Bronchial epithelial cell (primary cell): ENCODE data around the gene PARP2. TPM values are rescaled to one million over a fixed set of nuclear protein-coding genes. Genes with fewer than 3 reads are reported as not detected.

Experiments used
- DNase-seq: peaks from one replicate; pipeline ENCODE4 v3.0.0-alpha.2; 2010; ENCODE audit warnings: low read depth
- FAIRE-seq: peaks from 2 replicates; lab custom pipeline; 2011; peaks lifted over from hg19 to GRCh38; lab: Jason Lieb, UNC
- H3K27me3 ChIP-seq: 2 replicates; pipeline ENCODE4 v1.5.1; 2011; ENCODE audit warnings: low read length; ENCODE audit not compliant: control insufficient read depth, insufficient read depth
- H3K36me3 ChIP-seq: 2 replicates; pipeline ENCODE4 v1.5.1; 2011; ENCODE audit warnings: low read length; ENCODE audit not compliant: control insufficient read depth, insufficient read depth
- H3K4me3 ChIP-seq: 2 replicates; pipeline ENCODE4 v1.5.1; 2011; ENCODE audit warnings: mild to moderate bottlenecking, low read depth, low read length, control low read depth
- total RNA-seq: library from RNA; depleted of rRNA; stranded (reverse); fragments of >200 nt; gene quantifications from 2 replicates; pipeline ENCODE4 v1.2.1, GENCODE V29; 2014
- TF ChIP-seq, protein P1 (sequence below): IDR thresholded peaks from 2 replicates; pipeline ENCODE4 v1.5.1; 2011; ENCODE audit warnings: mild to moderate bottlenecking, moderate library complexity, low read length, control low read depth, inconsistent platforms; ENCODE audit not compliant: insufficient read depth, severe bottlenecking

Gene PARP2
- total RNA-seq, 1 donor from 2014 or later = 7.9 TPM

DNA sequence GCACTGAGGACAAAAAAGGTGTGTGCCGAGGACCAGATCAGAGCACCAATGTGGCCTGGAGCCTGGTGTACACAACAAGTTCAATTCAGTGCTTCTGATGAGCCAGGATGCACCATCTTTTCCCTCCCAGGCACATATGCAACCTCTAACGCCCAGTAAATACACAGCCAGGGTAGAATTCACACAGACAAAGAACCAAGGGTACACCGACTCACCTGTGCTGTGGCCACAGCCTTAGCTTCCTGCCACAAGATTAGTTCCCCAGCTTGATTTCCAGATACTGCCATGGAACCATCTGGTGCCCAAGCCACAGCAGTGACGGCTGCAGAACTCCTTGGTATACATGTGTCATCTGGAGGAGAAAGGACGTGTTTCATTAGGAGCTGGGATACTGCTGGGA is 29.4 kb downstream of the PARP2 start:
- Histone ChIP-seq H3K36me3 (peaks cover 43% of the 10 kb centered on the region), H3K4me3 (no peak overlapping the region), H3K27me3 (no peaks in the 10 kb centered on the region)
- DNase-seq (no peak), FAIRE-seq (no peak)
- TF ChIP-seq, protein P1, sequence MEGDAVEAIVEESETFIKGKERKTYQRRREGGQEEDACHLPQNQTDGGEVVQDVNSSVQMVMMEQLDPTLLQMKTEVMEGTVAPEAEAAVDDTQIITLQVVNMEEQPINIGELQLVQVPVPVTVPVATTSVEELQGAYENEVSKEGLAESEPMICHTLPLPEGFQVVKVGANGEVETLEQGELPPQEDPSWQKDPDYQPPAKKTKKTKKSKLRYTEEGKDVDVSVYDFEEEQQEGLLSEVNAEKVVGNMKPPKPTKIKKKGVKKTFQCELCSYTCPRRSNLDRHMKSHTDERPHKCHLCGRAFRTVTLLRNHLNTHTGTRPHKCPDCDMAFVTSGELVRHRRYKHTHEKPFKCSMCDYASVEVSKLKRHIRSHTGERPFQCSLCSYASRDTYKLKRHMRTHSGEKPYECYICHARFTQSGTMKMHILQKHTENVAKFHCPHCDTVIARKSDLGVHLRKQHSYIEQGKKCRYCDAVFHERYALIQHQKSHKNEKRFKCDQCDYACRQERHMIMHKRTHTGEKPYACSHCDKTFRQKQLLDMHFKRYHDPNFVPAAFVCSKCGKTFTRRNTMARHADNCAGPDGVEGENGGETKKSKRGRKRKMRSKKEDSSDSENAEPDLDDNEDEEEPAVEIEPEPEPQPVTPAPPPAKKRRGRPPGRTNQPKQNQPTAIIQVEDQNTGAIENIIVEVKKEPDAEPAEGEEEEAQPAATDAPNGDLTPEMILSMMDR = no peak

DNA sequence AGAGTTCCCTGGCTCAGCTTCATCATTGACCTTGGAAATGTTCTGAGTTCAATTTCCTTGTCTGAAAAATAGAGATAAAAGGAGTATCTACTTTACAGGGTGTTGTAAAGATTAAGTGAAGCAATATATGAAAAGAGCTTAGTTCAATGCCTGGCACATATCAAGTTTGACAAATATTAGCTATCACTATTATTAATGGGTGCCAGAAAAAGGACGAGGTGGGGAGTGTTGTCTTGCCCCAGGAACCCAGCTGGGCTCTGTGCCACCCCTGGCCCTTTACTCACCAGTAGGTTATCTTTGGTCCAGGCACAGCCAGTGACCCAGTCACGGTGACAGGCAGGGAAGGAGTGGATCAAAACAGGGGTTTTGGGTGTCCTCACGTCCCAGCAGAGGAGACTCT is 32.0 kb downstream of the PARP2 start:
- Histone ChIP-seq H3K27me3 (no peaks in the 10 kb centered on the region), H3K36me3 (peaks cover 43% of the 10 kb centered on the region), H3K4me3 (no peak overlapping the region)
- no peak for FAIRE-seq
- no peak for DNase-seq
- TF ChIP-seq, protein P1 = no peak

DNA sequence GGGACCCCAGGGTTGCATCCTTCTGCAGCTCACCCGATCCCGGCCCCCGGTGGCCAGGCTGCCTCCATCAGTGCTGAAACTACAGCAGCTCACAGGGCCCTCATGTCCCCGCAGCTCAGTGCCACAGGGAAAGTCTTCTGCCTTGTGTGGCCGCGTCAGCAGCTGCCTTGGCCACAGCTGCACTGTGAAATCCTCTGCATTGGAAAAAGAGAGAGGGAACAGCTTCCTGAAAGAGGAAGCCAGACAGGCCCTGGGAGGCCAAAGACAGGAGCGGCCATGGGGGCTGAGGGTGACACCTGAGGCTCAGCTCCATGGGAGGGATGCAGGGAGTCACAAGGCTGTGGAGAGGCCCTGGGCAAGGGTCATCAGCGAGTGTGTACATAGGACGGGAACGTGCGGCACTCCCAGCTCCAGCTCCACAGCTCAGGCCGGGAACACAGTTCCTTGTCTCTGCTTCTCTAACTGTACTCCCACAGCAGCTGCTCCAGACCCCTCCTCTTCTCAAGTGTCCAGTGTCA is 32.7 kb downstream of the PARP2 start:
- DNase-seq (no peak), FAIRE-seq (no peak)
- peaks cover 42% of the 10 kb centered on the region for H3K36me3 ChIP-seq
- no peak overlapping the region for H3K4me3 ChIP-seq
- H3K27me3 ChIP-seq = no peaks in the 10 kb centered on the region
- TF ChIP-seq, protein P1 = no peak

DNA sequence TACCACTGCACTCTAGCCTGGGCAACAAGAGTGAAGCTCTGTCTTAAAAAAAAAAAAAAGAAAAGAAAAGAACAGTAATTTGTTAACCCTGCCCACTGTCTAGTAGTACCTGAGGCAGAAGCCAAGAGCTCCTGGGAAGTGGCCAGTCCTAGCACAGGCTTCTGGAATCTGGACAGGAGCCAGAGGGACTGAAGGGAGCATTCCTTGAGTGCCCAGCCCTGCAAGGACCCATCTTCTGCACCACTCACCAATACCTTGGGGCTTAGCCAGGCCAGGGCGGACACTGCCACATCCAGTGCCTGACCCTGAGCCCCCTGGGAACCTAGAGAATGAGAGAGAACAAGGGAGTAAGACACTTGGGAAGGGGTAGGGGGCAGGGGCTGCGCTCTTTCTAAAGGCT is 33.7 kb downstream of the PARP2 start:
- H3K27me3 ChIP-seq = no peaks in the 10 kb centered on the region
- DNase-seq (no peak), FAIRE-seq (no peak)
- peaks cover 46% of the 10 kb centered on the region for H3K36me3 ChIP-seq
- no peak overlapping the region for H3K4me3 ChIP-seq
- TF ChIP-seq, protein P1 = no peak

DNA sequence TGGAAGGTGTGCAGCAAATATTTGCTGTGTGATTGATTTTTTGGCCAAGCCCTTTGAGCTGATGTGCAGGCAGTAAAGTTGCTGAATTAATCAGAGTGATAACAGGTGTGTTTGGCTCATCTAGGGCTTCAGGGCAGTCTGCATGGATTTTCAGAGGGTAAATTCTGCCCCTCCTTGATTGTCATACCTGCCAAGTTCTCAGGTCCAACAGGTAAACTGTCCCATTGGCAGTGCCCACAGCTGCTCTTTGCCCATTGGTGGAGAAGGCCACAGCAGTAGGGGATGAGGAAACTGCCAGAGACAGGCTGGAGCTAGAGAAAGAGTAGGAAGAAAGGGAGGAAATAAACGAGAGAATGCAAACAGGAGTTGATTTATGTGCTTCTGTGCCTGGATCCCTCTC is 36.3 kb downstream of the PARP2 start:
- Histone ChIP-seq H3K4me3 (no peak overlapping the region), H3K27me3 (no peaks in the 10 kb centered on the region), H3K36me3 (peaks cover 55% of the 10 kb centered on the region)
- FAIRE-seq = peak; percentile 47
- no peak for DNase-seq
- TF ChIP-seq, protein P1 = no peak

DNA sequence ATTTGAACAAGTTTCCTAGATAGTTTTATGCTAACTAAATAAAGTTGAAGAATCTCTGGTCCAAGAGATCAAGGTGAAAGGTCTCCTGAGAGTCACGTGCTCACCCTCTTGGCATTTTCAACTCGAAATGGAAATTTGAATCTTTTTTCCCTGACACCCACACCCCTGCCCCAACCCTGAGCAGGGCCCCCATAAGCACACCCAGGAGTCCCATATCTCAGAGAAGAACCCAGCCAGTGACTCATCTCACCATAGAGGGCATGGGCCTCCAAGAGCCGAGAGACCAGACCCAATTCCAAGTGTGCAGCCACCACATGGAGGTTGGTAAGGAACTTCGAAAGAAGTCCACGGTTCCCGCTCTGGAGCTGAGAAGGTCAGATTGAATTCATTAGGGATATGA is 37.2 kb downstream of the PARP2 start:
- Histone ChIP-seq H3K27me3 (no peaks in the 10 kb centered on the region), H3K36me3 (peaks cover 57% of the 10 kb centered on the region), H3K4me3 (no peak overlapping the region)
- TF ChIP-seq, protein P1 = no peak
- FAIRE-seq (no peak), DNase-seq (no peak)
